HG03280 (cell line): Measurements from ENCODE around the gene TSPY4.
"Not testable (repeated sequence)": the region's sequence is repeated elsewhere in the genome, so short reads cannot be mapped to it uniquely, and the experiment has no call there.

ENCODE experiments used
- ATAC-seq: cut with Tn5 transposase; IDR thresholded peaks from one replicate; pipeline ENCODE4 v1.9.1; 2021; ENCODE audit warnings: mild to moderate bottlenecking, moderate library complexity; ENCODE audit not compliant: unreplicated experiment

Gene TSPY4, protein sequence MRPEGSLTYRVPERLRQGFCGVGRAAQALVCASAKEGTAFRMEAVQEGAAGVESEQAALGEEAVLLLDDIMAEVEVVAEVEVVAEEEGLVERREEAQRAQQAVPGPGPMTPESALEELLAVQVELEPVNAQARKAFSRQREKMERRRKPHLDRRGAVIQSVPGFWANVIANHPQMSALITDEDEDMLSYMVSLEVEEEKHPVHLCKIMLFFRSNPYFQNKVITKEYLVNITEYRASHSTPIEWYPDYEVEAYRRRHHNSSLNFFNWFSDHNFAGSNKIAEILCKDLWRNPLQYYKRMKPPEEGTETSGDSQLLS

GRCh38 chrY:9337164-9337563, at the start of gene TSPY4:
Gene TSPY4 (plus strand): TSS chrY:9337464. CDS start chrY:9337510, 46 bp downstream.
- ATAC-seq = not testable (repeated sequence)

DNA sequence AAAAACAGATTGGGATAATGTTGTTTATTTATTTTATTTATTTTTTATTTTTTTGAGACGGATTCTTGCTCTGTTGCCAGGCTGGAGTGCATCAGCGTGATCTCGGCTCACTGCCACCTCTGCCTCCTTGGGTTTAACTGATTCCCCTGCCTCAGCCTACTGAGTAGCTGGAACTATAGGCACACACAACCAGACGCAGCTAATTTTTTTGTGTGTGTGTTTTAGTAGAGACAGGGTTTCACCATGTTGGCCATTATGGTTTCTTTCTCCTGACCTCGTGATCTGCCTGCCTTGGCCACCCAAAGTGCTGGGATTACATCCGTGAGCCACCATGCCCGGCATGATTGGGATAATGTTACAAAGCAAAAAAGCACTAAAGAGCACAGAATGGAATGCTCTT, 16.3 kb upstream of the TSPY4 start:
- ATAC-seq = no peak

DNA sequence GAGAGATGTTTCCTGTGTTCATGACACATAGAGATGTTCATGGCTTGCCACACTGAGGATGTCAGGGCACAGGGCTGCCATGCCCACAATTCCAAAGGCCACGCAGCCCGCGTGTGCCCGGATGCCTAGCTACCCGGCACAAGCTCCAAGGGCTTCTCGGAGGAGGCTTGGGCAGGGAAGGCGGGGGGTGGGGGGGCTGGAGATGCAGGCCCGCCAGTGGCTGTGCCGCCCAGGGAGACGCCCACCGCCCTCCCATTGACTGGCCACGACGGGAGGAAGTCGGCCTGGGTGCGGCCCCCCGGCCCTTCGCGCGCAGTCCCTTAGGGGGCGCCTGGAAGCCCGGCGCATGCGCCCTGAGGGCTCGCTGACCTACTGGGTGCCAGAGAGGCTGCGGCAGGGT, 20.2 kb downstream of the TSPY4 start, which contains the start of gene TSPY8:
TSPY8 (plus strand) TSS at position 301 of the 400 bp plus-strand sequence; CDS start at position 347, 46 bp downstream.
- not testable (repeated sequence) for ATAC-seq
